Loucy (cell line): ENCODE measurements around the gene KIF21A.

Source experiments
- H2AFZ ChIP-seq: fragments of 200-600 bp; sonication (generic); 2 replicates; pipeline ENCODE4 v1.6.0; 2016; ENCODE audit warnings: antibody characterized with exemption, mild to moderate bottlenecking, low read length, moderate library complexity
- H3F3A ChIP-seq: fragments of 200-600 bp; 2 replicates; pipeline ENCODE4 v1.6.0; 2016; ENCODE audit warnings: antibody characterized with exemption, low read depth, mild to moderate bottlenecking
- H3K27me3 ChIP-seq: fragments of 200-600 bp; sonication (generic); 2 replicates; pipeline ENCODE4 v1.6.1; 2014; ENCODE audit warnings: low read length, mild to moderate bottlenecking; ENCODE audit not compliant: insufficient read depth, poor library complexity, severe bottlenecking
- H3K36me3 ChIP-seq: fragments of 200-600 bp; sonication (generic); 2 replicates; pipeline ENCODE4 v1.6.1; 2016; ENCODE audit warnings: low read length; ENCODE audit not compliant: insufficient read depth
- H3K4me1 ChIP-seq: fragments of 200-600 bp; sonication (generic); 2 replicates; pipeline ENCODE4 v1.5.1; 2014; ENCODE audit warnings: low read length, mild to moderate bottlenecking; ENCODE audit not compliant: insufficient read depth, poor library complexity, severe bottlenecking
- H3K4me2 ChIP-seq: fragments of 200-600 bp; sonication (generic); 2 replicates; pipeline ENCODE4 v1.6.0; 2014; ENCODE audit warnings: antibody characterized with exemption, low read length, low read depth, mild to moderate bottlenecking; ENCODE audit not compliant: poor library complexity, severe bottlenecking
- H3K4me3 ChIP-seq: fragments of 200-600 bp; sonication (generic); 2 replicates; pipeline ENCODE4 v1.5.1; 2014; ENCODE audit warnings: low read length, mild to moderate bottlenecking, mixed read lengths; ENCODE audit not compliant: poor library complexity, severe bottlenecking
- H3K79me2 ChIP-seq: fragments of 200-600 bp; sonication (generic); 2 replicates; pipeline ENCODE4 v1.6.1; 2014; ENCODE audit warnings: low read length; ENCODE audit not compliant: insufficient read depth
- H3K9ac ChIP-seq: fragments of 200-600 bp; sonication (generic); 2 replicates; pipeline ENCODE4 v1.6.0; 2014; ENCODE audit warnings: mild to moderate bottlenecking, low read depth, low read length, moderate library complexity; ENCODE audit not compliant: poor library complexity, severe bottlenecking
- H3K9me2 ChIP-seq: fragments of 200-600 bp; sonication (generic); replicated peaks from 2 replicates; pipeline ENCODE4 v1.6.1; 2016; ENCODE audit warnings: low read depth, low read length, mixed read lengths
- H3K9me3 ChIP-seq: fragments of 200-600 bp; sonication (generic); 2 replicates; pipeline ENCODE4 v1.6.1; 2014; ENCODE audit warnings: mild to moderate bottlenecking, antibody characterized with exemption, low read length, low read depth; ENCODE audit not compliant: insufficient read depth
- H4K20me1 ChIP-seq: fragments of 200-600 bp; sonication (generic); 2 replicates; pipeline ENCODE4 v1.6.0; 2014; ENCODE audit warnings: antibody characterized with exemption, low read length, mild to moderate bottlenecking; ENCODE audit not compliant: insufficient read depth, poor library complexity, severe bottlenecking
- EZH2phosphoT487 ChIP-seq: fragments of 200-600 bp; IDR thresholded peaks from 2 replicates; pipeline ENCODE4 v1.6.1; 2018; ENCODE audit warnings: antibody characterized with exemption, mild to moderate bottlenecking, moderate library complexity, borderline replicate concordance
- TF ChIP-seq, protein P1 (sequence below): fragments of 200-600 bp; sonication (generic); conservative IDR thresholded peaks from 2 replicates; pipeline ENCODE4 v1.5.1; 2014; ENCODE audit warnings: mild to moderate bottlenecking, antibody characterized with exemption, low read length

The KIF21A gene

DNA sequence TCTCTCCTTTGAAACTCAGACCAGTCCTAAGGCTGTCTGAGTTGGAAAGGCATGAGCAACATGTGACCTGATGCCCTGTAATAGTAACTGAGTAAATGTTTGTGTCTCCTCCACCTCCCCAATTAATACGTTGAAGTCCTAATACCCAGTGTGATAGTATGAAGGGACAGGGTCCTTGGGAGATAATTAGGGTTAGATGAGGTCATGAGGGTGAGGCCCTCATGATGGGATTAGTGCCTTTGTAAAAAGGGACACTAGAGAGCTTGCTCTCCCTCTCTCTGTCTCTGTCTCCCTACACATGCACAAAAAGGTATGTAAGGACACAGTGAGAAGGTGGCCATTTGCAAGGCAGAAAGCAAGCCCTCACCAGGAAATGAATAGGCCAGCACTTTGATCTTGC, 18.1 kb upstream of the KIF21A start:
- no peaks in the 10 kb centered on the region for H3K9me3 ChIP-seq
- H3K36me3 ChIP-seq: no peaks in the 10 kb centered on the region
- H2AFZ ChIP-seq: no peak overlapping the region
- H3K79me2 ChIP-seq: no peaks in the 10 kb centered on the region
- no peak overlapping the region for H3K9ac ChIP-seq
- H3K4me3 ChIP-seq: no peak overlapping the region
- no peaks in the 10 kb centered on the region for H4K20me1 ChIP-seq
- H3F3A ChIP-seq: no peaks in the 10 kb centered on the region
- H3K27me3 ChIP-seq: no peaks in the 10 kb centered on the region
- H3K9me2 ChIP-seq: no peaks in the 10 kb centered on the region
- H3K4me1 ChIP-seq: no peaks in the 10 kb centered on the region
- TF ChIP-seq, protein P1, sequence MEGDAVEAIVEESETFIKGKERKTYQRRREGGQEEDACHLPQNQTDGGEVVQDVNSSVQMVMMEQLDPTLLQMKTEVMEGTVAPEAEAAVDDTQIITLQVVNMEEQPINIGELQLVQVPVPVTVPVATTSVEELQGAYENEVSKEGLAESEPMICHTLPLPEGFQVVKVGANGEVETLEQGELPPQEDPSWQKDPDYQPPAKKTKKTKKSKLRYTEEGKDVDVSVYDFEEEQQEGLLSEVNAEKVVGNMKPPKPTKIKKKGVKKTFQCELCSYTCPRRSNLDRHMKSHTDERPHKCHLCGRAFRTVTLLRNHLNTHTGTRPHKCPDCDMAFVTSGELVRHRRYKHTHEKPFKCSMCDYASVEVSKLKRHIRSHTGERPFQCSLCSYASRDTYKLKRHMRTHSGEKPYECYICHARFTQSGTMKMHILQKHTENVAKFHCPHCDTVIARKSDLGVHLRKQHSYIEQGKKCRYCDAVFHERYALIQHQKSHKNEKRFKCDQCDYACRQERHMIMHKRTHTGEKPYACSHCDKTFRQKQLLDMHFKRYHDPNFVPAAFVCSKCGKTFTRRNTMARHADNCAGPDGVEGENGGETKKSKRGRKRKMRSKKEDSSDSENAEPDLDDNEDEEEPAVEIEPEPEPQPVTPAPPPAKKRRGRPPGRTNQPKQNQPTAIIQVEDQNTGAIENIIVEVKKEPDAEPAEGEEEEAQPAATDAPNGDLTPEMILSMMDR: no peak
- TF ChIP-seq EZH2phosphoT487: no peak
- H3K4me2 ChIP-seq: no peak overlapping the region

DNA sequence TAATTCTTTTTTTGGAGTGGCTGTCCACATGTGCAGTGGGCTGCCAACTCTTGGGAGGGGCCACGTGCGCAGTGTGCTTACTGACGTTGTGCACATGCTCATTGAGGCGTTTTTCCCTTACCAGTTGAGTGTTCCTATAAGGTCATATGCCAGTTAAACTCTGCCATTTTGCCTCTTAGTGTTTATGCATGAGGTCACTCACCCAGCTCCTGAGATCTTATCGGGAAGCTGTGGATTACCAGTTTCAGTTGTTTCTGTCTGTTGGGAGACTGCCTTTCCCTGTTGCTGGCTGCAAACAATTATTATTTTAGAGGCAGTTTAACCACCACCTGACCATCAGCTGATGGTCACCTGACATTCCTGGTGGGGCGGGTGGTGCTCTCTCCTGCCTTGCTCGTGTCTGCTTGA, 16.1 kb upstream of the KIF21A start:
- Histone ChIP-seq H3K9me2 (no peaks in the 10 kb centered on the region), H3K27me3 (no peaks in the 10 kb centered on the region), H3K4me2 (no peak overlapping the region), H3K9ac (no peak overlapping the region), H3K9me3 (no peaks in the 10 kb centered on the region), H3K4me3 (no peak overlapping the region), H3K79me2 (no peaks in the 10 kb centered on the region), H3K4me1 (no peaks in the 10 kb centered on the region), H4K20me1 (no peaks in the 10 kb centered on the region), H2AFZ (no peak overlapping the region), H3F3A (no peaks in the 10 kb centered on the region), H3K36me3 (no peaks in the 10 kb centered on the region)
- TF ChIP-seq, protein P1: no peak
- no peak for TF ChIP-seq EZH2phosphoT487

DNA sequence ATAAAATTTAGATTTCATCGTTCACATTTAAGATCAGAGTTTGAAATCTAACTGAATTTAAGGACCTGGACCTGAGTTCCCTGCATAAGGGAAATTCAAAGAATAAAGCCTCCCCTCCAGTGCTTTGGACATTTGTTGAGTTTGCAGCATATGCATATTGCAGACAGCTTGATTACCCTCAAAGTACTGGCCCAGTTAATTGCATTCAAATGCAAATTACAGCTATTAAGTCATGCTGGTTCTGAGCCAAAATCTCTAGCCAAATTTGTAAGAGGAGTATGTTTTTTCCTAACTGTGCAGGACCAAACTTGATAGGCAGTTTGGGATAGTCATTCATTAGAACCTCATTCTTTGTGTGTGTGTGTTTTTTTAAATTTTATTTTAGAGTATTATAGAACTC, 9.1 kb upstream of the KIF21A start:
- TF ChIP-seq, protein P1: no peak
- TF ChIP-seq EZH2phosphoT487: no peak
- Histone ChIP-seq H3K9ac (no peak overlapping the region), H3F3A (no peaks in the 10 kb centered on the region), H2AFZ (no peak overlapping the region), H4K20me1 (no peaks in the 10 kb centered on the region), H3K4me2 (no peak overlapping the region), H3K9me3 (no peaks in the 10 kb centered on the region), H3K4me1 (no peaks in the 10 kb centered on the region), H3K27me3 (no peaks in the 10 kb centered on the region), H3K36me3 (no peaks in the 10 kb centered on the region), H3K4me3 (no peak overlapping the region), H3K9me2 (no peaks in the 10 kb centered on the region), H3K79me2 (no peaks in the 10 kb centered on the region)
